T-helper 1 cell treated with Interleukin-12 subunit alpha and Interleukin-12 subunit beta and Interleukin-4 antibody, amounts not matched to agents 30 μg/mL and 1 μg/mL, for 36 hours (primary cell): Measurements from ENCODE around the gene IL22.

Source experiments
- H3K27ac Mint-ChIP-seq: one replicate; pipeline ENCODE4 v1.8.0; 2021; ENCODE audit warnings: mild to moderate bottlenecking, mixed read lengths
- H3K27me3 Mint-ChIP-seq: one replicate; pipeline ENCODE4 v1.8.0; 2021; ENCODE audit warnings: low read depth, mixed read lengths
- H3K36me3 Mint-ChIP-seq: one replicate; pipeline ENCODE4 v1.8.0; 2021; ENCODE audit warnings: low read depth, mixed read lengths
- H3K4me1 Mint-ChIP-seq: one replicate; pipeline ENCODE4 v1.8.0; 2021; ENCODE audit warnings: low read depth, mixed read lengths
- H3K4me3 Mint-ChIP-seq: one replicate; pipeline ENCODE4 v1.8.0; 2021; ENCODE audit warnings: mild to moderate bottlenecking, moderate library complexity, mixed read lengths
- H3K9me3 Mint-ChIP-seq: one replicate; pipeline ENCODE4 v1.8.0; 2021; ENCODE audit warnings: mixed read lengths

Gene IL22

DNA sequence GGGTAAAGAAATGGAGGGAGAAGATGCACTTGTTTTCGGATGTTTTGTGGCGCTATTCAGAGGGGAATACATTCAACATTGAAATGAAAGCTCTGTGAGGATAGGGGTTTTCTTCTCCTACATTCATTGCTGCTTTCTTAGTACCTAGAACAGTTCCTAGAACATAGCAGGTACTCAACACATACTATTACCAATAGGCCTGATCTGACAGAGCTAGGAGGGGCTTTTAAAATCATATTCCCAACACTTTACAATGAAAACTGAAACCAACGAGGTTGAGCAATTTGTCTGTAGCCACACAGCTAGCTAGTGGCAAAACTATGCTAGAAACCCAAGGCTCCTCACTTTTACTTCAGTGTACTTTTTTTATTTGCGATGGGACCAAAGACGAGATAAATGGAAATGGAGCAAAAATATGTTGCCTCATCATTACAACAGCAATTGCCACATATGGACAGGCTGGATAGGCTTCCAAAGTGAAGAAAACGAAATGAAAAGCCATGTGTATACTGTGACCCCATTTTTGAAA is 23.1 kb upstream of the IL22 start:
- peaks cover 4% of the 10 kb centered on the region for H3K36me3 Mint-ChIP-seq
- no peaks in the 10 kb centered on the region for H3K9me3 Mint-ChIP-seq
- H3K4me3 Mint-ChIP-seq, result peak overlapping the region; percentile 11
- H3K27ac Mint-ChIP-seq, result peak overlapping the region; percentile 45
- no peaks in the 10 kb centered on the region for H3K27me3 Mint-ChIP-seq
- H3K4me1 Mint-ChIP-seq, result peaks cover 48% of the 10 kb centered on the region

GRCh38 chr12:68272732-68273131 is 19.3 kb upstream of the IL22 start:
- Mint-ChIP-seq H3K4me1 (peaks cover 44% of the 10 kb centered on the region), H3K36me3 (peaks cover 14% of the 10 kb centered on the region), H3K4me3 (no peak overlapping the region), H3K9me3 (no peaks in the 10 kb centered on the region), H3K27ac (no peak overlapping the region), H3K27me3 (no peaks in the 10 kb centered on the region)

- Mint-ChIP-seq H3K4me1 (peaks cover 44% of the 10 kb centered on the region), H3K27ac (no peak overlapping the region), H3K36me3 (peaks cover 16% of the 10 kb centered on the region), H3K27me3 (no peaks in the 10 kb centered on the region), H3K4me3 (no peak overlapping the region), H3K9me3 (no peaks in the 10 kb centered on the region)
Measured at GRCh38 chr12:68271346-68271745, 17.9 kb upstream of the IL22 start.

DNA sequence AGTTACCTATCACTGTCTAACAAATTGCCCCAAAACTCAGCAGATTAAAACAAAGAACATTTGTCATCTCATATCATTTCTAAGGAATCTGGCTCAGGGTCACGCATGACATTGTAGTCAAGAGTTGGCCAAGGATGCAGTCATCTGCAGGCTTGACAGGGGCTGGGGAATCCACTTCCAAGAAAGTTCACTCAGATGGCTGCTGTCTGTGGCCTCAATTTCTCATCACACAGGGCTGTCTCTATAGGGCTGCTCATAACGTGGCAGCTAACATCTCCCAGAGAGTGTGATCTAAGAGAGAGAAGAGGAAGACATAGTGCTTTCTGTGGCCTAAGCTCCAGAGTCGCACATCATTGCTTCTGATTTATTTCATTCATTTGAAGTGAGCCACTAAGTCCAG is 17.0 kb upstream of the IL22 start:
- peak overlapping the region; percentile 80 for H3K27ac Mint-ChIP-seq
- H3K27me3 Mint-ChIP-seq, result no peaks in the 10 kb centered on the region
- H3K4me3 Mint-ChIP-seq, result no peak overlapping the region
- peaks cover 46% of the 10 kb centered on the region for H3K4me1 Mint-ChIP-seq
- peaks cover 20% of the 10 kb centered on the region for H3K36me3 Mint-ChIP-seq
- H3K9me3 Mint-ChIP-seq, result no peaks in the 10 kb centered on the region

DNA sequence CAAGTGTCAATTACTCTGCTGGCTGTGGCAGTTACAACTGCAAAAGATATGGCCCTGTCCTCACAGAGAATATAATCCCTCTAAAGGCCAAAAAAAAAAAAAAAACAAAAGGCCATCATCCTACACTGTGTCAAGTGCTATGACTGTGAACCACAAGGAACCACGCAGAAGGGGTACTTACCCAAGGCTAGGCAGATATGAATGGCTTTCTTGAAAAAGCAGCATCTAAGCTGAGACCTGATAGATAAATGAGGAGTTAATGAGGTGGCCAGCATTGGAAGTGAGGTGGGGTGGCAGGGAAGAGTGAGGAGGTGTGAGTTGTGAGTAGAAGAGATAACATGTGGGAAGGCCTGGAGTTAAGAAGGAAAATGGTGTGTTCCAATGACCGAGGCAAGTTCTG is 16.4 kb upstream of the IL22 start:
- H3K4me1 Mint-ChIP-seq, result peaks cover 46% of the 10 kb centered on the region
- H3K9me3 Mint-ChIP-seq, result no peaks in the 10 kb centered on the region
- H3K27ac Mint-ChIP-seq, result peak overlapping the region; percentile 80
- H3K36me3 Mint-ChIP-seq, result peaks cover 20% of the 10 kb centered on the region
- peak overlapping the region; percentile 32 for H3K4me3 Mint-ChIP-seq
- H3K27me3 Mint-ChIP-seq, result no peaks in the 10 kb centered on the region

DNA sequence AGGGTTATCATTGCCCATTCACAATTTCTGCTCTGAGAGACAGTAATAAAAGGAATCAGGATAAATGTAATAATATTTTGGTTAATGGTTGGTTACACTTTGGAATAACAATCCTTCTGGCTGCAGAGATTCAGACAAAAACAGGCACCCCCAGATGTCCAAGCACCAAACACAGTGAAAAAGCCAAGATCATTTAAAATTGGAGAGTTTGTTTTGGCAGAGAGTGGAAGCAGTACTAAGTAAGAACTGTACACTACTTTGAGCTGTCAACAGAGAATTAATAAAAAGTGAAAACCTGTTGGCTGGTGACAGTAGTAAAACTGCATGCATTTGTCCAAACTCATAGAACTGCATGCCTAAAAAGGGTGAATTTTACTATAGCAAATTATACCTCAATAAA is 15.6 kb upstream of the IL22 start:
- no peak overlapping the region for H3K4me3 Mint-ChIP-seq
- peaks cover 48% of the 10 kb centered on the region for H3K4me1 Mint-ChIP-seq
- peak overlapping the region; percentile 80 for H3K27ac Mint-ChIP-seq
- H3K36me3 Mint-ChIP-seq, result peaks cover 20% of the 10 kb centered on the region
- H3K27me3 Mint-ChIP-seq, result no peaks in the 10 kb centered on the region
- no peaks in the 10 kb centered on the region for H3K9me3 Mint-ChIP-seq

GRCh38 chr12:68267892-68268396 is 14.5 kb upstream of the IL22 start:
- H3K9me3 Mint-ChIP-seq, result no peaks in the 10 kb centered on the region
- no peaks in the 10 kb centered on the region for H3K27me3 Mint-ChIP-seq
- peaks cover 23% of the 10 kb centered on the region for H3K36me3 Mint-ChIP-seq
- peak overlapping the region; percentile 78 for H3K27ac Mint-ChIP-seq
- H3K4me1 Mint-ChIP-seq, result peaks cover 54% of the 10 kb centered on the region
- peak overlapping the region; percentile 49 for H3K4me3 Mint-ChIP-seq

DNA sequence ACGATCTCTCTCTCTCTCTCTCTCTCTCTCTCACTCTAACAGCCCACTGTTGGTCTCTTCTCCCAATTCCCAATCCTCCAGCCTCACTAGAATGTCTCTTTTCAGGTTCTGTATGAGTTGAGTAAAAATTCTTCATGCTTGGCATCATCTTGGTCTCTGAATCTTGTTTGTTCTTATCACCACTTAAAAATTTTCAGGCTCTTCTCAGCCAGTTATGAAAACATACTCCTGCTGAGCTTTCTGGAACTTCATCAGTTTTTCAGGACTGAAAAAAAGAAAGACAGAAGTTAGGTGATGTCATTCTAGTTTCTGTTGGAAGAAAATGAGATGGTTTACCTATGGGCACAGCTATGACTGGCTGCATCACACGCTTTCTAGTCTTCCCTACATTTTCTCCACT is 11.5 kb upstream of the IL22 start:
- peaks cover 67% of the 10 kb centered on the region for H3K4me1 Mint-ChIP-seq
- H3K4me3 Mint-ChIP-seq, result no peak overlapping the region
- no peaks in the 10 kb centered on the region for H3K27me3 Mint-ChIP-seq
- peak overlapping the region; percentile 24 for H3K27ac Mint-ChIP-seq
- no peaks in the 10 kb centered on the region for H3K9me3 Mint-ChIP-seq
- H3K36me3 Mint-ChIP-seq, result peaks cover 21% of the 10 kb centered on the region

DNA sequence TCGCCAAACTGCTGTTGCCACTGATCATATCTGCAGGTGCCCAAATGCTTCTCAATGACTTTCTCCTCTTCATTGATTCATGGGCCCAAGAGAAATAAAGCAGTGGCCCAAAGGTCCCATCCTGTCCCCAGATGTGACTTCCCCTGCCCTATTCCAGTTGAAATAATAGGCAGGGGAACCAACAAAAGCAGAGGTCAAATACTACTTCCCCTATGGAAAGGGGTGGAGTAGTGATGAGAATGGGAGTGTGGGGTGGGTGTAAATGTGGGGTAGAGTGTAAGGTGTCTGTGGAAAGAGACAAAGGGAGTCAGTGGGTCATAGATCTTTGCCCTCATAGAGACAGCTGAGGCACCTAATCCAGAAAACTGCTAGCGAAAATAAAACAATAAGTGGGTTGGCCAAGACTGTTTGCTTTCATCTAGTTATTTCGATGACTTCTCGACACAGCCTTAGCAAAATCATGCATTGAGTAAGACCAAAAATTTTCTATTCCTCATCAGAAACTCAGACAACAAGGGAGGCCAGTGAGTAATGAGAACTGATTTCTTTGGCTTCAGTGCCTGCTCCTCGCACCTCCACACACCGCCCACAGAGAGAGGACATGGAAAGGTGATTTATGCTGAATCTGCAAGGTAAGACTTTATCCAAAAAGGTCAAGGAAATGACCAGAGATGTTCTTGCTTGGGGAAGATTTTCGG is 10.9 kb upstream of the IL22 start:
- no peak overlapping the region for H3K4me3 Mint-ChIP-seq
- no peaks in the 10 kb centered on the region for H3K27me3 Mint-ChIP-seq
- no peak overlapping the region for H3K27ac Mint-ChIP-seq
- peaks cover 18% of the 10 kb centered on the region for H3K36me3 Mint-ChIP-seq
- H3K9me3 Mint-ChIP-seq, result no peaks in the 10 kb centered on the region
- H3K4me1 Mint-ChIP-seq, result peaks cover 67% of the 10 kb centered on the region

GRCh38 chr12:68263366-68263765 is 10.0 kb upstream of the IL22 start:
- H3K27ac Mint-ChIP-seq, result no peak overlapping the region
- peaks cover 18% of the 10 kb centered on the region for H3K36me3 Mint-ChIP-seq
- H3K4me1 Mint-ChIP-seq, result peaks cover 64% of the 10 kb centered on the region
- H3K27me3 Mint-ChIP-seq, result no peaks in the 10 kb centered on the region
- H3K4me3 Mint-ChIP-seq, result no peak overlapping the region
- H3K9me3 Mint-ChIP-seq, result no peaks in the 10 kb centered on the region

DNA sequence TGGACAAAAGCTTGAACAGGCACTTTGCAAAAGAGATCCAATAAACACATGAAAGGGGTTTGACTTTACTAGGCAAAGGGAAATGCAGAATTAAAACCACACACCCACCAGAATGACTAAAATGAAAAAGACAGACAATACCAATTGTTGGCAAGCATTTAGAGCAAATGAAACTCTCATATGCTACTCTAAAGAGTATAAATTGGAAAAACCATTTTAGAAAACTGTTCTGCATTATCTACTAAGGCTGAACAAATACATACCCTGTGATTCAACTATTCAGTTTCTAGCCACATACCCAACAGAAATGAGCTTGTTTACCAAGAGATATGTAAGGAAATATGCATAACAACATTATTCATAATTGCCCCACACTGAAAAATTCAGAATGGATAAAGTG is 8.5 kb upstream of the IL22 start:
- peaks cover 15% of the 10 kb centered on the region for H3K36me3 Mint-ChIP-seq
- H3K27ac Mint-ChIP-seq, result peak overlapping the region; percentile 39
- peak overlapping the region; percentile 4 for H3K4me3 Mint-ChIP-seq
- no peaks in the 10 kb centered on the region for H3K9me3 Mint-ChIP-seq
- H3K4me1 Mint-ChIP-seq, result peaks cover 52% of the 10 kb centered on the region
- no peaks in the 10 kb centered on the region for H3K27me3 Mint-ChIP-seq

- H3K27ac Mint-ChIP-seq, result no peak overlapping the region
- peaks cover 41% of the 10 kb centered on the region for H3K4me1 Mint-ChIP-seq
- H3K9me3 Mint-ChIP-seq, result no peaks in the 10 kb centered on the region
- no peak overlapping the region for H3K4me3 Mint-ChIP-seq
- no peaks in the 10 kb centered on the region for H3K27me3 Mint-ChIP-seq
- H3K36me3 Mint-ChIP-seq, result peaks cover 9% of the 10 kb centered on the region
Measured at GRCh38 chr12:68260153-68260552, 6.7 kb upstream of the IL22 start.

DNA sequence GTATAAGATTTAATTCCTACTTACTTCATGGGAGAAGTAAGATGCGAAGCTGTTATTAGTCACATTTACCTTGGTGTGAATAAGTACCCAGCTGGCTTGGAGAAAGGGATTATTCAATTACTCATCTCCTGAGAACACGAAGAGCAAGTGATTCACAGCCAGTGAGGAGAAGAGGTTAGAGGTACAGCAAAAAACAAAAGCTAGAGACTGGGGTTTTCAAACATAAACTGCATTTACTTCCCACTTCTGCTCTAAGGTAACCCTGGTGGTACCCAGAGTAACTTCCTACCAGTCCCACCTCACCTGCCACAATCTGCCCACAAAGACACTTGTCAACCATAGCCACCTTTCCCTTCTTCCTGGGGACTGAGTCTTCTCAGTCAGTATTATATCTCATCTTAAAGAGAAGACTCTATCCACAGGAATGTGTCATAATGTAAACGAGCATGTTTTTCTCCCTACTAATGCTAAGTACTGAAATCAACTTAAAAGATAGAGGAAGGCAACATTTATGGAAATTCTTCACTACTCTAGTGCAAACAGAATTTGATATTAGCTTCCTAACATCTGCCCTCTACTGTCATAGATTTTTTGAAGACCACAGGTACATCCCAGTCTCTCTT is 6.0 kb upstream of the IL22 start:
- H3K4me3 Mint-ChIP-seq, result no peak overlapping the region
- peak overlapping the region; percentile 46 for H3K27ac Mint-ChIP-seq
- H3K27me3 Mint-ChIP-seq, result peaks cover 5% of the 10 kb centered on the region

DNA sequence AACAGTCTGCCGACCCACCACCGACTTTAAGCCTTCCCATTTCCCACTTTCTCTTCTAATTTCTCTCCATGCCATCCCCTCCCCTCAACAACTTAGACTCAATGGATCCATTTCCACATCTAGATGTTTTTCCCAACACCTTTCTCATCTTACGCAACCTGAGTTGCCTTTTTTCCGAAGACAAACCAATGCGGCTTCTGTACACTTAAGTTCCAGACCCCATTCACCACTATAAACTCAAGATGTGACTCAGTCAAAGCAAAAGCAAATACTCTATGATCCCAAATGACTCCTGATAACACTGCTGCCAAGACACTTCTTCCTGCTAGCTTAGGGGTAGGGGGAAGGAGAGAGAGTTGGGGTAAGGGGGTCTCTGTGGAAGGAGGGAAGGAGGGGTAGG is 1.3 kb downstream of the IL22 start:
- peaks cover 9% of the 10 kb centered on the region for H3K36me3 Mint-ChIP-seq
- H3K9me3 Mint-ChIP-seq, result no peaks in the 10 kb centered on the region
- peaks cover 12% of the 10 kb centered on the region for H3K4me1 Mint-ChIP-seq
- H3K27me3 Mint-ChIP-seq, result peaks cover 40% of the 10 kb centered on the region
- no peak overlapping the region for H3K4me3 Mint-ChIP-seq
- H3K27ac Mint-ChIP-seq, result no peak overlapping the region

More for the DNA sequence above, 6.0 kb upstream of the IL22 start:
- Mint-ChIP-seq H3K9me3 (no peaks in the 10 kb centered on the region), H3K36me3 (peaks cover 9% of the 10 kb centered on the region), H3K4me1 (peaks cover 37% of the 10 kb centered on the region)

- Mint-ChIP-seq H3K36me3 (peaks cover 12% of the 10 kb centered on the region), H3K27ac (no peak overlapping the region), H3K4me1 (peaks cover 14% of the 10 kb centered on the region), H3K9me3 (peaks cover 4% of the 10 kb centered on the region), H3K27me3 (peaks cover 49% of the 10 kb centered on the region), H3K4me3 (no peak overlapping the region)
Measured at GRCh38 chr12:68250454-68250853, 3.0 kb downstream of the IL22 start.
